Measurements from ENCODE around the gene MLPH.
"Not testable (repeated sequence)": the region's sequence is repeated elsewhere in the genome, so short reads cannot be mapped to it uniquely, and the experiment has no call there.

Gene MLPH

GRCh38 chr2:237457388-237457941, 29.6 kb upstream of the MLPH start:
- no peak for DNase-seq (ENCODE audit: low read depth in 3 of 3)

DNA sequence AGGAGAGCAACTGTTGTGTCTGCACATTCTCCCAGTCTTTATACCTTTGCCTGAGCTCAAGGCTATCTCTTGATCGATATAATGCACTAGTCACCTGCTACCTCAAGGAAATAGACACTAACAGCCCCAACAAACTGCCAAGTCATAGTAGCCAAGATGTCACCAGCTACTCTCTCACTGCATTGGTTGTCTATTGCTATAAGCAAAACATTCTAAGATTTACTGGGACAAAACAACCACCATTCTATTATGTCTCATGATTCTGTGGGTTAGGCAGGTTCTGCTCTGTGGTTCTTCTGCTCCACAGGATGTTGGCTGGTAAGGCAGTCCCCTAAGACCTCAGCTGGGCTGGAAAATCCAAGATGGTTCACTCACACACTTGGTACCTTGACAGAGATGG, 28.5 kb upstream of the MLPH start:
- no peak for DNase-seq (ENCODE audit: low read depth in 3 of 3)

- no peak for DNase-seq (ENCODE audit: low read depth in 3 of 3)
These were observed 27.8 kb upstream of the MLPH start for GRCh38 chr2:237459226-237459625.

DNA sequence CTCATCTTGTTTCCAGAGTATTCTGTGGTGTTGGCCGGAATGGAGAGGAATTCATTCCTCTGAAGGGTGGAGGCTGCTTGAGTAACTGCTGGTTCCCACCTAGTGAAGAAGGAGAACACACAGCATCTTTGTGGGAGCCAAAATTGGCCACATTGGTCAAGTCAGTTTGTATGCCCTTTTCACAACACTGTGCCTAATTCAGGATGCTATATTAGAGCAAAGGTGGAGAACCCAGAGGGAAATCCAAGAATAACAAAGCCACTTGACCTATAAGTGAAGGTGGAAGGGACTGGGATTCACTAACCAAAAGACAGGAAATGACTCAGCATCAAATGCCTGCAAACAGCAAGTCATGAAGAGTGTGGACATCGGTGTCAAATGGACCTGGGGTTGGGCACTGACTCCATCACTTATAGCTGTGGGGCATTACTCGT, 27.3 kb upstream of the MLPH start:
- DNase-seq (ENCODE audit: low read depth in 3 of 3): no peak

DNA sequence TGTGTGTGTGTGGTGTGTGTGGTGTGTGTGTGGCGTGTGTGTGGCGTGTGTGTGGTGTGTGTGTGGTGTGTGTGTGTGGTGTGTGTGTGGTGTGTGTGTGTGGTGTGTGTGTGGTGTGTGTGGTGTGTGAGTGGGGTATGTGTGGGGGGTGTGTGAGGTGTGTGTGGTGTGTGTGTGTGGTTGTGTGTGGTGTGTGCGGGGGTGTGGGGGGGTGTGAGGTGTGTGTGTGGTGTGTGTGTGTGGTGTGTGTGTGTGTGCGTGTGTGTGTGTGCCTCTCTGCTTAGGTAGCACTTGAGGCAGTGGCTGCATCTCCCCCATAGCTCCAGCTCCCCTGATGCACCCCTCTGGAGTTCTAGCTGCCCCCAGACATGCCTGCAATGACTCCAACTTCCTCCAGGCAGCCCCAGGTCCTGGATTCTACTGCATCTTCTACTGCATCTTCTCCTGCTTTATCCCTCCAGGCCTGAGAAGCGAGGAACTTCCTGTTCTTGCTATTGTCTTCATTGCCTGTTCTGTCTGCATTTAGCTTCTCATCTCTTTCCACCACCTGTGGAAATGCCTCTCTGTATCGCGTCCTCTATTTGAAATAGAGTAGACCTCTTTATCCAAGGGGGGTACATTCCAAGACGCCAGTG, 22.2 kb upstream of the MLPH start:
- DNase-seq (ENCODE audit: low read depth in 3 of 3): no peak

- no peak for DNase-seq (ENCODE audit: low read depth in 3 of 3)
These were observed 21.4 kb upstream of the MLPH start for GRCh38 chr2:237465515-237466148.

DNA sequence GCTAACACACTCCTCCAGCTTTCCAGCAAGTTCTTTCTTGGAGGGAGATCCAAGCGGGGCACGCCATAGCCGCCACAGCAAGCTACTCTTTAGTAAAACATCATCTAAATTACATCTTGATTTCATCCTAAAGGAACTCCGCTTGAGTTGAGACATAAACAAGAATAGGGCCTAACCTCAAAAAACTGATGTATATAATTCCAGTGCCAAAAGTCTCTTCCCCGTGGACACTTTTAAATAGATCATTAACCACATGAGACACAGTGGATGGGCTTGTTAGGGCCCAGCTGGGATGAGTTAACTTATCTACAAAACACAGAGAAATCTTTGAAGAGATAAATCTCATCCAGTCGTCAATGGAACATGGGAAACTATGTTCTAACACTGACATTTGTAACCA, 20.8 kb upstream of the MLPH start:
- DNase-seq (ENCODE audit: low read depth in 3 of 3): no peak

- DNase-seq (ENCODE audit: low read depth in 3 of 3): no peak
These were observed 19.4 kb upstream of the MLPH start for GRCh38 chr2:237467447-237468179.

DNA sequence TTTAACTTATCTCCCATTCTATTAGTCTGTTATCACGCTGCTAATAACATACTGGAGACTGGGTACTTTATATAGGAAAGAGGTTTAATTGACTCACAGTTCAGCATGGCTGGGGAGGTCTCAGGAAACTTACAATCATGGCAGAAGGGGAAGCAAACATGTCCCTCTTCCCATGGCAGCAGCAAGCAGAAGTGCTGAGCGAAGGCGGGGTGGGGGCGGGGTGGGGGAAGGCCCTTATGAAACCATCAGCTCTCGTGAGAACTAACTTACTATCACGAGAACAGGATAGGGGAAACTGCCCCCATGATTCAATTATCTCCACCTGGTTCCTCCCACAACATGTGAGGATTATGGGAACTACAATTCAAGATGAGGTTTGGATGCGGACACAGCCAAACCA, 17.6 kb upstream of the MLPH start:
- not testable (repeated sequence) for DNase-seq (ENCODE audit: low read depth in 3 of 3)

DNA sequence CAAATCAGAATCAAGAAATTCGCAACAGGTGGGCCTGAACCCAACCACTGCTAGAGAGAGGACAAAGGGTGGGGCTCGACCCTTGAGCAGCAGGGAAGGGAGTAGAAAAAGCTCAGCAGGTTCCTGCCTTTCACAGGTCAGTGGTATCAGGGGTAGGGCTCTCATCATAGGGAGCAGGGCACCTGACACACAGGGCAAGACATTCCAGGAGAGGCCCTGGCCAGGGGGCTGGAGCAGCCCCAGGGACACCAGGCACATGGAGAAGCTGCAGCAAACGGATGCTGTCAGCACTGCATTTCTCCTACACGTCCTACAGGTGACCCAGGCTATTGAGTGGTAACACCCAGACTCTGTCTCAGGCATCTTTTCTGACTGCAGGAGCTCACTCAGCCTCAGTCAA, 17.2 kb upstream of the MLPH start:
- no peak for DNase-seq (ENCODE audit: low read depth in 3 of 3)

DNA sequence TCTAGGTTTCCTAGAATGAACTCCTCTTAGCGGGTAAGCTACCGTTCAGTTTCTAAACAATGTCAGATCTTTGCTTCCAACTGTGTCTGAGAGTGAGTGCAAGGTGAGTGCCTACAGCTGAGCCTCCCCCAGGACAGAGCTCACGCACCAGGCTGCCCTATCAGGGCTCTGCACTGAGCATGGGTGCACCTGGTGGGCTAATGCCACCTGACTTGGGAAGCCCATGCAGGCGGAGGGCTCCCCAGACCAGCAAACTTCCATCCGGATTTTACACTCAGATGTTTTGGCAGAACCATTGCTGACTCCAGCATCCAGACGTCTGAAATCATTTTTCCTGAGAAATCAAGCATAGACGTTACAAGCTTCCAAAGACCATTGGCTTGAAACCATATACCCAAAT, 16.1 kb upstream of the MLPH start:
- DNase-seq (ENCODE audit: low read depth in 3 of 3): no peak

DNA sequence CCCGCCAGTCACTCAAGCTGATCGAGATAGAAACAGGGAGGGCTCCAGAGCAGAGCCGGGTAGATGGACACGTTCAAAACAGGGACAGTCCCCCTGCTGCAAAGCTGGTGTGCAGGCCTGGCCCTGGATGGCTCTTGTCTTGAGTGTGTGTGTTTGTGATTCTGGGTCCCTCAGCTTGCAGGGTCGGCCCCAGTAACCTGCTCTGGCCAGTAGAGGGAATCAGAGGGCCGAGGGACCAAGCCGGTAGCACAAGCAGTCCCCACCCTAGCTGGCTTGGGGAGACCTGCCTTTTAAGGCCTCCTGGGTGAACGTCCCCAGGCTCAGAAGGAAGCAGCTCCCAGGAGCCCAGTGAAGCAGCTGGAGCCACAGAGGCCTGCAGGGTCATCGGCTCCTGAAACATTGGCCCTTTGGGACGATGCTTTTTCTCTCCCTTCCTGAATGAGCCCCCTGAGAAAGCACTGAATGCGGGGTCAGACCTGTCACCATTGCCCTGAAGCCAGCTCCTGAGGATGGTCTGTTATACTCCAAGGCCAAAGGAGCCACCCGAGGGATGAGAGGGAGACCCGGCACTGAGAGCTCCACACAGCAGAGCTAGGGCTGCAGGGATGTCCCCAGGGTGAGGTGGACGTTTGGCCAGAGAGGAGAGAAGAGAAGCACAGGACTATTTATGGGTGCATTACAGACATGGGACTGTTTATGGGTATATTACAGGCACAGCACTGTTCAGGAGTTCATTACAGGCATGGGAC, 15.4 kb upstream of the MLPH start:
- DNase-seq (ENCODE audit: low read depth in 3 of 3): peak in 2 of 3 experiments; percentile 24 to 37

GRCh38 chr2:237472187-237472712, 14.8 kb upstream of the MLPH start:
- no peak for DNase-seq (ENCODE audit: low read depth in 3 of 3)

DNA sequence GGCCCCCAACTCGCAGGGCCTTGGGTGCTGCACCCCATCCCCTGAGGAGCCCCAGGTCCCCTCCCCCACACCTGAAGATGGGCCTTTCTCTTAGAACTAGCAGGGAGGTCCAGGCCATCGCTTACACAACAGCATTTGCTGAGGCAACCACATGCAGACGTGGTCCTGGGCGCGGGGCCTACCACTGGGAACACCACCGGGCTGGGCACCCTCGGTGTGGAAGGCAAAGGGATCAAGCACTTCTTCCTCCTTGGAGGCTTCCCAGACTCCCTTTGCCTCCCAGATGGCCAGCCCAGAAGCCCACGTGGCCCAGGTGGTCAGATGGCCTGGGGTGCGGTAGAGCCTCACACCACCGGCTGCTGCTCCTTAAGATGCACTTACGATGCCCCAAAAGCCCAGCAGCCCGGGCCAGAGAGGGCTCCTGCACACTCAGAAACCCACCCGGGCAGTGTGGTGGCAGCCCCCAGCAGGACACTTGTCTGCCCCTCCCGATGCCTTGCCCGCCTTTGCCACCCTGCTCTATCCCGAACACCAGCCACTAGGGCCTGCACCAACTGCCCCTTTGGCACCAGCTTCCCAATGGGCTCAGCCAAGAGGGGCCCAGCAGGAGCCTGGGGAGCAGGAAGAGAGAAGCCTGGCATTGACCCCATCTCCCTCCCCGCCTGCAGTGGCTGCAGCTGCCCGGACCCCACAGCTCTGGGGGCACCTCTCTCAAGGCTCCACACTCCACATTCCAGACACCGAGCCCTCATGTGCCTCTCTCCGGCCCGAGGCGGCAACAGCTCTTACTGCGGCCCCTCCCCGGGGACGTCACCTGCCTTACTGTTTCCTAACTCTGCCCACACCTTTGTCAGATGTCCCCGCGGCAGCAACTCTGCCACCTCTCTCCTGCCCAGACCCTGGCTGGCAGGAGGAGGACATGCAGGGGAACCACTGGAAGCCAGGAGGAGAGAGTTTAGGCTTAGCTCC, 13.9 kb upstream of the MLPH start:
- DNase-seq (ENCODE audit: low read depth in 3 of 3): no peak

GRCh38 chr2:237473878-237474441, 13.1 kb upstream of the MLPH start:
- no peak for DNase-seq (ENCODE audit: low read depth in 3 of 3)

- DNase-seq (ENCODE audit: low read depth in 3 of 3): no peak
These were observed 12.6 kb upstream of the MLPH start for GRCh38 chr2:237474442-237474911.

DNA sequence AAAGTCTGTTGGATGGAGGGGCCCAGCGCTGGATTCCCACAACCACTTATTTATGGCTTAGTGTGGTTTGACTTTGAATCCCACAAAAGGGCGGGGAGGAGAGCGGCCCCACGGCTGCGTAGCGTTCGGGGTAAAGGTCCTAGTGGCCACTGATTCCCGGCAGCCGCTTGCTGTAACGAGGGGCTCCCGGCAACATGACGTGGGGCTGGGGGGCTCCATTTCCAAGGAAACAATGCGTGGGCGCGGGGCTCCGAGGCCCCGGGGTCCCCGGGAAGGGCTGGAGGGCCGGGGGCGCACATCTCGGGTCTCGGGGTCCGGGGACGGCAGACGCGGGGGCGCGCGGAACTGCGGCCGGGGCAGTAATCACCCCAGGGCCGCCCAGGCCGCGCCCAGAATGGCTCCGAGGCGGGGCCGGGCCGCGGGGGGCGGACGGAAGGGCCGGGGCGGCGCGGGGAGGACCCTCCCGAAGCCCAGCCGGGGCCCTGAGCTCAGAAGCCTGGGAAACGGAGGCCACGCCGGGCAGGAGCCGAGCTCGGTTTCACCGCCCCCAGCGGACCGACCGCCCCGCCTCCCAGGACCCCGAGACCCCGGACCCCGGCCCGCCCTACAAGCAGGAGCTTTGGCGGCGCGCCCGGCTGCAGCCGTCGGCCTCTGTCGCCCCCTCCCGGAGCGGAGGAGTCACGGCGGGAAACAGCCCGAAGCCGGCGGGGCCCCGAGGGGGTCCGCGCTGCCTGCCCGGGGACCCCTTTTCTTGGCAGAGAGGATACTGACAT, 11.9 kb upstream of the MLPH start:
- peak; percentile 57 to 75 (median 69) for DNase-seq (ENCODE audit: low read depth in 3 of 3)

DNA sequence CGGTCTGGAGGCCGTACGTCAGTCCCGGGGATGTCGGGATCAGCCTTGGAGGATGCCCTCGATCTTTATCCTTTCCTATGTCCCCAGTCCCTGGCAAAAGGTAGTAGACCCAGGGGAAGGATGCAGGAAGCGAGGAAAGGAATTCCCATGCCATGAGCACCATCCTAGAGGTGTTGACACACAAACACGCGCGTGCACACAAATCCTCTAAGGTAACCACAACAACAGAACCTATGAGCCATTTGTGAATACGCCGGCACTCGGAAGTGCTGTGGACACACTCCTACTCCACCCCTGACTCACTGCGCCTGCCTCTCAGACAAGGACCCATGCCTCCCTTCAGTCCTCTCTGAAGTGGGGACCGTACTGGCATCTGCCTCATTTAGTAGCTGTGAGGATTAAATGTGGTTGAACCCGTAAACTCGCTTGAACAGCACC, 11.3 kb upstream of the MLPH start:
- DNase-seq (ENCODE audit: low read depth in 3 of 3): peak; percentile 24 to 47 (median 35)

GRCh38 chr2:237478095-237478494, 9.0 kb upstream of the MLPH start:
- no peak for DNase-seq (ENCODE audit: low read depth in 3 of 3)
